HPDE6-E6E7 (cell line): Measurements from ENCODE around the gene IGFL3.
"Not testable (repeated sequence)": the region's sequence is repeated elsewhere in the genome, so short reads cannot be mapped to it uniquely, and the experiment has no call there.

ENCODE experiments used
- DNase-seq: peaks from one replicate; pipeline ENCODE4 v3.0.0; 2011; ENCODE audit warnings: missing footprints; ENCODE audit errors: extremely low spot score

The IGFL3 gene

GRCh38 chr19:46125447-46125846 lies 959 bp upstream of the IGFL3 start:
- DNase-seq: no peak

DNA sequence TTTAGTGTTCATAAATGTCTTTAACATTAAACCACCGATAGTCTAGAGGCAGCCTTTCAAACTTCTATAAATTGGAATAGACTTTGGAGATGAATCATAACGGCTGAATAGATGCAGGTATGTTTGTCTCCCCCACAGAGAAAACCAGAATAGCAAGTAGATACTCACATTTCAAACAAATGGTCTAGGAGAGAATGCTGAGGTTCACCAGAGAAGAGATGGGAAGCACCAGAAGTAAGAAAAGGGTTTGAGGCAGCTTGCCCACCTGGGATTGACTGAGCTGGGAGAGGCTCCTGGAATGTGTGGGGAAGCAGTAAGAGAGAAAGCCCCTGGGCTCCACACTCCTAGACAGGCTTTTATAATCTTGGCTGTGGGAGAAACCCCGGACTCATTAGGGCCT lies 6.4 kb downstream of the IGFL3 start:
- peak; percentile 35 for DNase-seq

GRCh38 chr19:46116121-46116520 lies 8.4 kb downstream of the IGFL3 start:
- DNase-seq: no peak

GRCh38 chr19:46115396-46116106 lies 8.9 kb downstream of the IGFL3 start:
- DNase-seq: peak; percentile 96

DNA sequence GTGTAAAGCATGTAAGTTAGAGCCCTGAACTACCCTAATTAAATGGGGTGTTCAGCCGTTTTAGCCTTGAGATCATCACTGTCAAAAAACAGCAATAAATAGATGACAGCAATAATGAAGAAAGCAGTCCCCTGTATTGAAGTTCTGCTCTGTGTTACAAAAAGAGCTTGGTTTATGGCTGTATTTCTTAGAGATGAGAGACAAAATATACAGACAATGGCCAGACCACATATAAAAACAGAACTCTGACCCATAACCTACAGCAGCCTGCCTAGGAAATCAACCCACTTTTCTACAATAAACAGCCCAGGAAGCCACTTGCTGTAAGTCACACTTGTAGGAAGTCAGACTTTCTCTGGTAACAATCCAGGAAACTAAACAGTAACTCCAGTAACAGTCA lies 10.8 kb downstream of the IGFL3 start:
- no peak for DNase-seq

DNA sequence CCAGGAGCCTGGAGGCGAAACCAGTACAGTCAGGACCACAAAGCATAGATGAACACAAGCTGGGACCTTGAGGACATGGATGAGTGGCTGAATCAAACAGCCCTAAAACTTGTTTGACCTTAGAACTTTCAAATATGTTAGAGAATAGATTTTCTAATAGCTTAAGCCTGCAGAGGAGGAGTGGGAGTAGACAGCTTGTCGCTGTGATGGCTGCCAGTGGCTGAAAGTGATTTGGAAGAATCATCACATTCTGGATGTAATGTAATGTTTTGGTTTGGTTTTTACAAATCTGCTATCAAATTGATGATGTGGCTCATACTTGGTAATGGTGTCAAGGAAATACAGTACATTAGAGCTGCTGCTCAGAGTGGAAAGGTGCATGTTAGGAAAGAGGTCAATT lies 12.0 kb downstream of the IGFL3 start:
- no peak for DNase-seq

- no peak for DNase-seq
Measured at GRCh38 chr19:46111376-46111775, 13.1 kb downstream of the IGFL3 start.

DNA sequence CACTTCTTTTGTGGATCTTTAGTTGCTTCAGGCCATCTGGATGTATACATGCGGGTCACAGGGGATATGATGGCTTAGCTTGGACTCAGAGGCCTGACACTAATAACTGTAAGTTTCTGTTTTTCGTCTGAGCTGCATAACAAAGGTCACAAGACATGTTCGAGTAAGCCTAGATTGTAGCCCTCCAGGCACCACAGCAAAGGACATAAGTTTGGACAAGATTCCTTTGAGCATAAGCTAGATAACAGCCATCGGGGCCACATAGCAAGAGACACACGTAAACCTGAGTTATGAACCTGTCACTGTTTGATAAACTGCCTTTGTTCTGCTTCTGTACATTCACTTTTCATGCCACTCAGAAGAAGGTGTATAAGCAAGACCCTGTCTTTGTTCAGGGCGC lies 14.6 kb downstream of the IGFL3 start:
- no peak for DNase-seq

DNA sequence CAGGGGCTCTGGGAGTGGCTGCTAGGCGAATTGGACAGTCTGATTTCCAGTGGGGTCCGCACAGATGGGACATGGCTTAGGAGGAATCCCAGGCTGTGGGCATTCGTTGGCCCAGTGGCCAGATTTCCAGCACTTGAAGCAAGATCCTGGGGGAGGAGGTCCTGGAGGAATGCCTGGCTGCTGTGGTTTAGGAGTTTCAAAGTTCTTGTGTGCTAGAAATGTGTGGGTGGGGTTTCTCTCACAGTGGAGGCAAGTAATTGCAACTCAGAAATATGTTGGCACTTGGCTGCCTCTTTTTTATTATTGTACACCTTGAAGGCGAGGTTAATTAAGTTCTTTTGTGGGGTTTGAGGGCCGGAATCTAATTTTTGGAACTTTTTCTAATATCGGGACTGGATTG lies 17.1 kb downstream of the IGFL3 start:
- no peak for DNase-seq

DNA sequence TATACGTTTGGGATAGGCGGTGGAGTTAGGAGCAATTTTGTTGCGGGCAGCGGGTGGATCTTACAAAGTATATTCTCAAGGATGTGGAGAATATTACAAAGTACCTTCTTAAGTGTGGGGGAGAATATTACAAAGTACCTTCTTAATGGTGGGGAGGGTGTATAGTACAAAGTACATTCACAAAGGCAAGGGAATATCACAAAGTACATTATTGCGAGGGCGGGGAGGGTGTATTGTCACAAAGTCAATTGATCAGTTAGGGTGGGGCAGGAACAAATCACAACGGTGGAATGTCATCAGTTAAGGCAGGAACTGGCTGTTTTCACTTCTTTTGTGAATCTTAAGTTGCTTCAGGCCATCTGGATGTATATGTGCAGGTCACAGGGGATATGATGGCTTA lies 22.2 kb downstream of the IGFL3 start:
- DNase-seq: not testable (repeated sequence)

DNA sequence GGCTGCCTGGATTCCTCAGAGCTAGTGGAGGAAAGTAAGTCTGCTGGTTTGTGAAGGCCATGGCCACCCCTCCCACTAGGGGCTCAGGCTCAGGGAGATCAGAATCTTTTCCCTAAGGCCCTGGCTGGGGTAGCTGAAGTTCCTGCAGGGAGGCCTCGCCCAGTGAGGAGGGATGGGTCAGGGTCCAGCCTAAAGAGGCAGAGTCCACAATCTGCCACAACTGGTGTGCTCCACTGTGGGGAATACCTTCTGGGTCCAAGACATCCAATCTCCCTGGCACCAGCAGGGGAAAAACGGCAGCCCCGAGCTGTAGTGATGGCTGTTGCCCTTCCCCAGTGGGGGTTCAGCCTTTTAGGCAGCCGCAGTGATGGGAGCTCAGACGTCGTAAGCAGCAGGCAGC lies 23.2 kb downstream of the IGFL3 start:
- no peak for DNase-seq

DNA sequence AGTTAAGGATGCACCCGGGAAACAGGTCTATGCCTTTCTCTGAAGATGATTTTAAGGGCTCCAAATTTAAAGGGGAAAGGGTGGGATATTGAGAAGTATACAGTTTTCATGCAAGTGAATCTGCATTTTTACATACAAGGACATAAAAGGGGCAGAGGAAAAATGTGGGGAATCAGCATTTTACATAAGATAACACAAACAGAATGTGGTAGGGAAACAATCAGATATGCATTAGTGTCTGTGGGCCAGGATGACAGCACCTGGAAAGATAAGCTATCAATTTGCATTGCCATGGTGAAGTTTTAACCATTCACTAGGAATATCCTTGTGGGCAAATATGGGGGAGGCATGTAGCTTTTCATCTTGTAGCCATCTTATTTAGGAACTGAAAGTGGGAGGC lies 24.1 kb downstream of the IGFL3 start:
- DNase-seq: no peak

GRCh38 chr19:46090444-46090843 lies 34.0 kb downstream of the IGFL3 start:
- no peak for DNase-seq

- DNase-seq: no peak
Measured at GRCh38 chr19:46089432-46089831, 35.1 kb downstream of the IGFL3 start.

GRCh38 chr19:46088101-46088500 lies 36.4 kb downstream of the IGFL3 start:
- DNase-seq: no peak

GRCh38 chr19:46085888-46086287 lies 38.6 kb downstream of the IGFL3 start:
- no peak for DNase-seq

GRCh38 chr19:46082728-46083050 lies 41.8 kb downstream of the IGFL3 start:
- no peak for DNase-seq

GRCh38 chr19:46081928-46082727 lies 42.4 kb downstream of the IGFL3 start:
- no peak for DNase-seq

DNA sequence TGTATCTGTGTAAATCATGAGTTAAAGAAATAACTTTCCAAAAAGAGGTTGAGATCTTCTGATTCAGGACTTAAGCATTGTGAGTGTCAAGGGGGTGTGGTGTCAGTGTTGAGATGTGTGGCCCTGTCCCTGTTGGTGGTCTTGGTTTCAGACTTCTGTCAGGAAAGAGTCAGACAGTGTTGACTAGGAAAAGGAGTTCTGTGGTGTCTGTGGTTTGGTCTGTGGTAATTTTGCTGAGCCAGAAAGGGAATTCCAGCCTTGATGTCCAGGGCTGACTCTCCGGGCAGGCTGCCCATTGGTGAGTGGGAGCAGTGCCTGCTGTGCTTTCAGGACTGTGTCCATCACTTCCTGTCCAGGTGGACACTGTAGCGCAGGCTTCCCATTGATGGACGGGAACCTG lies 43.9 kb downstream of the IGFL3 start:
- no peak for DNase-seq

- no peak for DNase-seq
Measured at GRCh38 chr19:46079576-46079975, 44.9 kb downstream of the IGFL3 start.

DNA sequence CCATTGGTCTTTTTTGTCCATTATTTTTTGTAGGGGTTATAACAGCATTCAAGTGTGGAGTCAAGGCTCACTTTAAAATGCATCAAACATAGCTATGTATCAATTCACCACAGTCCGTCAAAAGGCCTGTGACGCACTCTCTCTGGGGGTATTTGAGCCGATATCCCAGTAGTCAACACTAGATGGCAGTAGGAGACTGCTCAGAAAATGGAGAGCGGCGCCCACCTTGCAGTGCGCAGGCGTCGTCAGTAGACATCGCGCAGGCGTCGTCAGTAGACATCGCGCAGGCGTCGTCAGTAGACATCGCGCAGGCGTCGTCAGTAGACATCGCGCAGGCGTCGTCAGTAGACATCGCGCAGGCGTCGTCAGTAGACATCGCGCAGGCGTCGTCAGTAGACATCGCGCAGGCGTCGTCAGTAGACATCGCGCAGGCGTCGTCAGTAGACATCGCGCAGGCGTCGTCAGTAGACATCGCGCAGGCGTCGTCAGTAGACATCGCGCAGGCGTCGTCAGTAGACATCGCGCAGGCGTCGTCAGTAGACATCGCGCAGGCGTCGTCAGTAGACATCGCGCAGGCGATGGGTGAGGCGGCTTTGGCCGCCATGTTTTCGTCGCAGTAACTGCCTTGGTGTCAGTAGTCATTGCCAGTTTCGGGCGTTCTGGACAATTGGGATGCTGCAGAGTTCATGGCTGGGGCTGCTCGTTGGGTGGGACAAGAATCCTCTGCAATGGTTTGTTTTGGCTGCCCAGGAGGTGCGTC lies 45.7 kb downstream of the IGFL3 start:
- DNase-seq: not testable (repeated sequence)

GRCh38 chr19:46077815-46078167 lies 46.7 kb downstream of the IGFL3 start:
- DNase-seq: no peak
